Measurements from ENCODE around the gene KIF16B. TPM values are rescaled to one million over a fixed set of nuclear protein-coding genes. Genes with fewer than 3 reads are reported as not detected.

The KIF16B gene
- total and polyA plus RNA-seq, 10 of the 15 experiments (the other 5 are each of a cell fraction or from before 2014, with no cell fraction given) = 0.21 to 5.2 (median 3.0) TPM

GRCh38 chr20:16280219-16280618 lies 293.0 kb downstream of the KIF16B start:
- no peaks in the 10 kb centered on the region for H3K4me1 ChIP-seq (ENCODE audit: control insufficient read depth, insufficient read depth, low read length)
- DNase-seq (ENCODE audit: low read depth, low spot score) (no peak), ATAC-seq (no peak), FAIRE-seq (no peak)
- H3K36me3 ChIP-seq (ENCODE audit: control insufficient read depth in 2 of 2, insufficient read depth in 2 of 2, low read length in 1 of 2) = no peaks in the 10 kb centered on the region
- no peak overlapping the region for H2AFZ ChIP-seq (ENCODE audit: control insufficient read depth, low read depth, low read length)
- intact Hi-C loops (cut with micrococcal nuclease; ENCODE audit: unreplicated experiment) = no loop called here
- no peak overlapping the region for H3K9ac ChIP-seq (ENCODE audit: control insufficient read depth, insufficient read depth, low read length)
- TF ChIP-seq PKNOX1 (IDR thresholded peaks at IDR 0.05) = no peak
- no peak for TF ChIP-seq NR2C2 (IDR thresholded peaks at IDR 0.05; ENCODE audit: borderline replicate concordance, control insufficient read depth, insufficient read length, low read depth)
- no peak for TF ChIP-seq ZZZ3 (IDR thresholded peaks at IDR 0.05; ENCODE audit: control insufficient read depth, insufficient read length, low read depth)
- no peak for TF ChIP-seq SIX5 (IDR thresholded peaks at IDR 0.05; ENCODE audit: low read depth, low read length, severe bottlenecking)
- no peak for TF ChIP-seq USF2 (IDR thresholded peaks at IDR 0.05; ENCODE audit: borderline replicate concordance, low read depth, low read length)
- no peak for TF ChIP-seq FOS (IDR thresholded peaks at IDR 0.05; ENCODE audit: borderline replicate concordance, extremely low read depth, insufficient read length)
- TF ChIP-seq ASH2L (IDR thresholded peaks at IDR 0.05; ENCODE audit: borderline replicate concordance, low read depth) = no peak
- no peak for TF ChIP-seq CUX1 (IDR thresholded peaks at IDR 0.05; ENCODE audit: insufficient replicate concordance, low read depth, low read length)
- TF ChIP-seq EP300 (IDR thresholded peaks at IDR 0.05; ENCODE audit: borderline replicate concordance in 1 of 2, control insufficient read depth in 1 of 2, low read depth in 2 of 2, low read length in 2 of 2) = no peak
- no peak for TF ChIP-seq SREBF1 (IDR thresholded peaks at IDR 0.05; ENCODE audit: low read length)
- no peaks in the 10 kb centered on the region; the same call in 2 of the 3 replicates for H3K9me3 ChIP-seq (replicated peaks; ENCODE audit: control insufficient read depth, insufficient read depth, low read length)
- no peak overlapping the region for H3K27ac ChIP-seq (ENCODE audit: control insufficient read depth, insufficient read depth)
- 82% methylated on average over 2 of the region's 2 CpGs for WGBS (ENCODE audit: insufficient coverage, insufficient replicate concordance, low lambda C conversion rate, missing lambda C conversion rate)
- ChIA-PET POLR2A (no interaction called here), RAD21 (ENCODE audit: unreplicated experiment) (interaction anchor here (1.0 to 1.9 kb wide), 4 partner anchors 34 to 203 kb away, joined by 3 to 14 read pairs (median 4); no protein-coding TSS in a partner anchor), SMC1A (ENCODE audit: uncharacterized antibody, unreplicated experiment) (interaction anchor here (1.6 to 2.6 kb wide), 4 partner anchors 10 to 195 kb away, joined by 4 to 15 read pairs (median 7); no protein-coding TSS in a partner anchor), CTCF (interaction anchor here (0.9 to 4.4 kb wide), 3 partner anchors 11 to 195 kb away, joined by 3 to 39 read pairs (median 6); no protein-coding TSS in a partner anchor)
- H3K79me2 ChIP-seq (ENCODE audit: control insufficient read depth, insufficient read depth, low read length) = no peaks in the 10 kb centered on the region
- BruUV-seq (replicated peaks) = no TSS peak
- in situ Hi-C loops (cut with MboI) = no loop called here
- H4K20me1 ChIP-seq (ENCODE audit: control insufficient read depth, insufficient read depth) = no peaks in the 10 kb centered on the region
- no peaks in the 10 kb centered on the region for H3K27me3 ChIP-seq (replicated peaks in 1 of 2; ENCODE audit: control insufficient read depth in 2 of 2, insufficient read depth in 2 of 2, low read length in 1 of 2)
- H3K4me3 ChIP-seq = no peak overlapping the region
- no peak overlapping the region for H3K4me2 ChIP-seq (ENCODE audit: control insufficient read depth, insufficient read depth)

Data from GM12878 (cell line).